H1 (cell line): ENCODE data around the gene ACBD4. TPM values are rescaled to one million over a fixed set of nuclear protein-coding genes. Genes with fewer than 3 reads are reported as not detected.

Experiments used
- CTCF ChIA-PET: fragments of 300-600 bp; sonication (Branson Sonifier 250); formaldehyde crosslinking; loops from one replicate; lab custom pipeline; 2021; ENCODE audit not compliant: partially characterized antibody; lab: Charles Lee
- POLR2A ChIA-PET: fragments of 300-600 bp; sonication (Branson Sonifier 250); formaldehyde crosslinking; loops from one replicate; lab custom pipeline; 2021; ENCODE audit warnings: inconsistent platforms; ENCODE audit not compliant: partially characterized antibody; lab: Charles Lee
- DNase-seq, 2 experiments: peaks; one replicate each; pipeline versions ENCODE4 v3.0.0 to v3.0.0-alpha.2; 2010 to 2022; ENCODE audit warnings: low spot score in 2 of 2, low read depth in 1 of 2, mixed read lengths in 1 of 2
- FAIRE-seq: peaks from 2 replicates; lab custom pipeline; 2011; peaks lifted over from hg19 to GRCh38; lab: Jason Lieb, UNC
- H2AFZ ChIP-seq: 2 replicates; pipeline ENCODE4 v1.8.1; 2012; ENCODE audit warnings: low read length, inconsistent platforms
- H2AK5ac ChIP-seq: 2 replicates; pipeline ENCODE4 v1.6.1; 2013; ENCODE audit warnings: low read depth, low read length
- H2BK120ac ChIP-seq: replicated peaks from 2 replicates; pipeline ENCODE3; 2013; ENCODE audit warnings: low read depth, low read length, inconsistent platforms
- H2BK12ac ChIP-seq: 2 replicates; pipeline ENCODE4 v1.6.1; 2013; ENCODE audit warnings: low read depth, low read length
- H2BK15ac ChIP-seq: 2 replicates; pipeline ENCODE4 v1.6.1; 2013; ENCODE audit warnings: low read length
- H2BK20ac ChIP-seq: 2 replicates; pipeline ENCODE4 v1.6.1; 2013; ENCODE audit warnings: low read length
- H2BK5ac ChIP-seq: 2 replicates; pipeline ENCODE4 v1.6.1; 2013; ENCODE audit warnings: low read depth, low read length
- H3K14ac ChIP-seq: 2 replicates; pipeline ENCODE4 v1.6.1; 2013; ENCODE audit warnings: inconsistent platforms; ENCODE audit not compliant: insufficient read length
- H3K18ac ChIP-seq: 2 replicates; pipeline ENCODE4 v1.6.1; 2013; ENCODE audit warnings: low read length; ENCODE audit errors: extremely low read depth
- H3K23ac ChIP-seq: 2 replicates; pipeline ENCODE4 v1.6.1; 2013; ENCODE audit warnings: inconsistent platforms; ENCODE audit not compliant: insufficient read length
- H3K23me2 ChIP-seq: 2 replicates; pipeline ENCODE4 v1.6.1; 2013; ENCODE audit warnings: low read depth, low read length
- H3K27ac ChIP-seq: 2 replicates; pipeline ENCODE4 v1.6.1; 2011; ENCODE audit warnings: low read depth, low read length, inconsistent platforms
- H3K27me3 ChIP-seq, 4 experiments: replicated peaks in 1 of 4; 1 replicate in 1 of 4; 2 replicates in 3 of 4; pipeline versions ENCODE4 v1.6.1 to v1.8.1; 2011 to 2013; ENCODE audit warnings: low read length in 3 of 4, mild to moderate bottlenecking in 3 of 4, inconsistent platforms in 2 of 4, mixed read lengths in 2 of 4, moderate library complexity in 1 of 4; ENCODE audit not compliant: control insufficient read depth in 3 of 4, insufficient read depth in 3 of 4; ENCODE audit errors: extremely low read depth in 1 of 4
- H3K36me3 ChIP-seq, 4 experiments: 2 replicates each; pipeline versions ENCODE4 v1.6.1 to v1.8.1; 2011 to 2013; ENCODE audit warnings: mild to moderate bottlenecking in 4 of 4, low read length in 3 of 4, moderate library complexity in 2 of 4, control low read depth in 1 of 4, inconsistent platforms in 1 of 4; ENCODE audit not compliant: insufficient read depth in 4 of 4, control insufficient read depth in 2 of 4
- H3K4ac ChIP-seq: replicated peaks from 2 replicates; pipeline ENCODE3; 2013; ENCODE audit warnings: low read length, low read depth, mixed read lengths, inconsistent platforms; ENCODE audit not compliant: insufficient read length
- H3K4me1 ChIP-seq, 4 experiments: replicated peaks in 1 of 4; 1 replicate in 1 of 4; 2 replicates in 3 of 4; pipeline versions ENCODE4 v1.6.1 to v1.8.1; 2011 to 2013; ENCODE audit warnings: low read length in 3 of 4, inconsistent platforms in 2 of 4, mixed read lengths in 1 of 4; ENCODE audit not compliant: insufficient read depth in 4 of 4, control insufficient read depth in 3 of 4
- H3K4me2 ChIP-seq, 2 experiments: 2 replicates each; pipeline versions ENCODE4 v1.6.1 to v1.8.1; 2011 to 2013; ENCODE audit warnings: low read depth in 2 of 2, low read length in 2 of 2, control low read depth in 1 of 2, inconsistent platforms in 1 of 2, mild to moderate bottlenecking in 1 of 2; ENCODE audit not compliant: insufficient read depth in 1 of 2
- H3K4me3 ChIP-seq, 4 experiments: fragments of 200-600, 300-600 bp in 1 of 4; sonication (generic), shearing (Covaris generic), sonication (Bioruptor Twin) in 1 of 4; 2 replicates each; pipeline versions ENCODE4 v1.5.1 to v1.8.1; 2011 to 2016; ENCODE audit warnings: low read length in 4 of 4, low read depth in 3 of 4, control low read depth in 2 of 4, inconsistent platforms in 2 of 4, mild to moderate bottlenecking in 2 of 4, mixed read lengths in 1 of 4, moderate library complexity in 1 of 4; ENCODE audit not compliant: insufficient read depth in 2 of 4; ENCODE audit errors: extremely low read depth in 1 of 4
- H3K56ac ChIP-seq: replicated peaks from 2 replicates; pipeline ENCODE3; 2013; ENCODE audit warnings: low read depth, mild to moderate bottlenecking, mixed read lengths, low read length, inconsistent platforms; ENCODE audit not compliant: insufficient read length
- H3K79me1 ChIP-seq: 2 replicates; pipeline ENCODE4 v1.6.1; 2013; ENCODE audit warnings: low read depth, low read length, control low read depth
- H3K79me2 ChIP-seq, 2 experiments: 2 replicates each; pipeline versions ENCODE4 v1.6.1 to v1.8.1; 2012 to 2013; ENCODE audit warnings: low read length in 2 of 2, mild to moderate bottlenecking in 2 of 2, inconsistent platforms in 1 of 2; ENCODE audit not compliant: insufficient read depth in 2 of 2, control insufficient read depth in 1 of 2
- H3K9ac ChIP-seq, 4 experiments: replicated peaks in 1 of 4; 1 replicate in 1 of 4; 2 replicates in 3 of 4; pipeline versions ENCODE4 v1.6.1 to v1.8.1; 2011 to 2013; ENCODE audit warnings: low read depth in 3 of 4, low read length in 3 of 4, control low read depth in 2 of 4, mild to moderate bottlenecking in 2 of 4, moderate library complexity in 2 of 4, inconsistent platforms in 1 of 4; ENCODE audit errors: extremely low read depth in 1 of 4
- H3K9me3 ChIP-seq, 2 experiments: 2 replicates each; pipeline versions ENCODE4 v1.6.1 to v1.8.1; 2012 to 2013; ENCODE audit warnings: mild to moderate bottlenecking in 2 of 2, moderate library complexity in 2 of 2, control low read depth in 1 of 2, inconsistent platforms in 1 of 2, low read depth in 1 of 2, low read length in 1 of 2, mixed read lengths in 1 of 2; ENCODE audit not compliant: insufficient read depth in 2 of 2
- H4K20me1 ChIP-seq, 2 experiments: replicated peaks in 1 of 2; 2 replicates each; pipeline versions ENCODE3 to v1.8.1; 2011 to 2013; ENCODE audit warnings: inconsistent platforms in 2 of 2, low read length in 2 of 2, mild to moderate bottlenecking in 1 of 2; ENCODE audit not compliant: insufficient read depth in 2 of 2, control insufficient read depth in 1 of 2
- H4K5ac ChIP-seq: 2 replicates; pipeline ENCODE4 v1.6.1; 2013; ENCODE audit warnings: low read length, low read depth, mixed read lengths, inconsistent platforms; ENCODE audit not compliant: insufficient read length
- H4K8ac ChIP-seq: 2 replicates; pipeline ENCODE4 v1.8.0; 2013; ENCODE audit warnings: mild to moderate bottlenecking, moderate library complexity, low read length, inconsistent platforms; ENCODE audit not compliant: insufficient read depth; ENCODE audit errors: extremely low read depth
- H4K91ac ChIP-seq: replicated peaks from 2 replicates; pipeline ENCODE3; 2013; ENCODE audit warnings: low read length, mixed read lengths, inconsistent platforms; ENCODE audit not compliant: insufficient read length
- CTBP2 ChIP-seq: IDR thresholded peaks from 2 replicates; pipeline ENCODE4 v1.7.0; 2011; ENCODE audit warnings: borderline replicate concordance, mild to moderate bottlenecking, moderate library complexity, mixed read lengths, low read length; ENCODE audit not compliant: insufficient read depth, insufficient read length
- JUN ChIP-seq: IDR thresholded peaks from 2 replicates; pipeline ENCODE4 v1.6.1; 2011; ENCODE audit warnings: low read depth, mild to moderate bottlenecking, improper control_type of control experiment, low read length
- SIX5 ChIP-seq: IDR thresholded peaks from 2 replicates; pipeline ENCODE4 v1.6.1; 2011; ENCODE audit warnings: mild to moderate bottlenecking, low read depth, low read length
- SP4 ChIP-seq: IDR thresholded peaks from 2 replicates; pipeline ENCODE4 v1.6.1; 2012; ENCODE audit warnings: low read length, inconsistent platforms
- SUZ12 ChIP-seq: fragments of 200-600 bp; sonication (generic); IDR thresholded peaks from 2 replicates; pipeline ENCODE4 v1.6.1; 2012; ENCODE audit warnings: mild to moderate bottlenecking, inconsistent platforms, low read length, moderate library complexity, mixed read lengths
- TCF12 ChIP-seq: IDR thresholded peaks from 2 replicates; pipeline ENCODE4 v1.6.1; 2011; ENCODE audit warnings: low read depth, mild to moderate bottlenecking, low read length
- WGBS, 2 experiments: shearing (Covaris generic) in 1 of 2; methylation state at CpG; one replicate each; pipeline versions ENCODE4 v1.1.6 to v1.1.7; 2013 to 2015; ENCODE audit warnings: low lambda C conversion rate in 2 of 2, mixed read lengths in 2 of 2, inconsistent platforms in 1 of 2, low coverage in 1 of 2, missing lambda C conversion rate in 1 of 2; ENCODE audit not compliant: insufficient replicate concordance in 2 of 2, insufficient coverage in 1 of 2, insufficient read length in 1 of 2; ENCODE audit errors: extremely low coverage in 1 of 2, missing lambda C conversion rate in 1 of 2; 5-methylcytosine and 5-hydroxymethylcytosine counted together
- polyA plus RNA-seq, 7 experiments: library from polyadenylated mRNA; depleted of rRNA in 3 of 7; stranded (reverse) in 5 of 7; unstranded in 2 of 7; fragments of >200 nt in 5 of 7; fragments of 200-250 nt in 2 of 7; gene quantifications; 1 replicate in 5 of 7; 2 replicates in 1 of 7; 4 replicates in 1 of 7; pipeline versions ENCODE4 v1.2.1 to v1.2.3, GENCODE V29; 2011 to 2013; ENCODE audit warnings: missing spikeins in 2 of 7, mixed read lengths in 2 of 7
- total RNA-seq: library from RNA; stranded (reverse); fragmentation: NEBNext Ultra II Directional; extraction: Animal tissue kit (Norgen Biotek cat#: 25700); gene quantifications from 2 replicates; pipeline ENCODE4 v1.2.1, GENCODE V29; 2021
- TF ChIP-seq, protein P1 (sequence below), 3 experiments: IDR thresholded peaks; 1 replicate in 2 of 3; 2 replicates in 1 of 3; pipeline versions ENCODE4 v1.5.1 to v1.6.1; 2011; ENCODE audit warnings: low read length in 3 of 3, mild to moderate bottlenecking in 3 of 3, inconsistent platforms in 2 of 3, low read depth in 1 of 3, moderate library complexity in 1 of 3; ENCODE audit not compliant: insufficient read depth in 1 of 3; ENCODE audit errors: control extremely low read depth in 1 of 3

ACBD4 gene
- total and polyA plus RNA-seq, 2 of the 8 experiments (the other 6 are each of a cell fraction or from before 2014, with no cell fraction given): 7.3 to 10.7 TPM

DNA sequence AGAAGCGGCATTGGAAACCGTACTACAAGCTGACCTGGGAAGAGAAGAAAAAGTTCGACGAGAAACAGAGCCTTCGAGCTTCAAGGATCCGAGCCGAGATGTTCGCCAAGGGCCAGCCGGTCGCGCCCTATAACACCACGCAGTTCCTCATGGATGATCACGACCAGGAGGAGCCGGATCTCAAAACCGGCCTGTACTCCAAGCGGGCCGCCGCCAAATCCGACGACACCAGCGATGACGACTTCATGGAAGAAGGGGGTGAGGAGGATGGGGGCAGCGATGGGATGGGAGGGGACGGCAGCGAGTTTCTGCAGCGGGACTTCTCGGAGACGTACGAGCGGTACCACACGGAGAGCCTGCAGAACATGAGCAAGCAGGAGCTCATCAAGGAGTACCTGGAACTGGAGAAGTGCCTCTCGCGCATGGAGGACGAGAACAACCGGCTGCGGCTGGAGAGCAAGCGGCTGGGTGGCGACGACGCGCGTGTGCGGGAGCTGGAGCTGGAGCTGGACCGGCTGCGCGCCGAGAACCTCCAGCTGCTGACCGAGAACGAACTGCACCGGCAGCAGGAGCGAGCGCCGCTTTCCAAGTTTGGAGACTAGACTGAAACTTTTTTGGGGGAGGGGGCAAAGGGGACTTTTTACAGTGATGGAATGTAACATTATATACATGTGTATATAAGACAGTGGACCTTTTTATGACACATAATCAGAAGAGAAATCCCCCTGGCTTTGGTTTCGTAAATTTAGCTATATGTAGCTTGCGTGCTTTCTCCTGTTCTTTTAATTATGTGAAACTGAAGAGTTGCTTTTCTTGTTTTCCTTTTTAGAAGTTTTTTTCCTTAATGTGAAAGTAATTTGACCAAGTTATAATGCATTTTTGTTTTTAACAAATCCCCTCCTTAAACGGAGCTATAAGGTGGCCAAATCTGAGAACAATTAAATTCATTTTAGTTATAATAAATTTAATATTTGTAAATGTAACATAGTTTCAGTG lies 14.5 kb downstream of the ACBD4 start:
- H3K23ac ChIP-seq: no peak overlapping the region
- peak overlapping the region; percentile 66 for H4K91ac ChIP-seq
- peaks cover 3% of the 10 kb centered on the region; the same call in 1 of the 2 replicates for H3K79me1 ChIP-seq
- no peak overlapping the region for H3K14ac ChIP-seq
- H3K4ac ChIP-seq: peak overlapping the region; percentile 54
- no peak for DNase-seq
- ChIA-PET POLR2A (interaction anchor here (1.0 to 20.3 kb wide), 33 partner anchors 17 to 395 kb away, joined by 3 to 1076 read pairs (median 7); partner anchors contain the start of genes ACBD4, EFTUD2, FMNL1 and HEXIM2), CTCF (interaction anchor here (0.7 to 9.4 kb wide), 25 partner anchors 7 to 279 kb away, joined by 3 to 187 read pairs (median 5); partner anchors contain the start of genes ACBD4, EFTUD2, FMNL1 and HEXIM2)
- H4K20me1 ChIP-seq: peaks cover 5 to 10% of the 10 kb centered on the region in 2 experiments
- peak overlapping the region; percentile 70 to 86 for H3K4me2 ChIP-seq
- no peak overlapping the region for H4K5ac ChIP-seq
- 0 out of 2 replicates have a peak overlapping the region, but pooled peaks have one; percentile 44 for H2BK5ac ChIP-seq
- H3K9ac ChIP-seq: peak overlapping the region; percentile 67 to 83 (median 76)
- FAIRE-seq: no peak
- peak overlapping the region; percentile 54 for H3K56ac ChIP-seq
- H3K79me2 ChIP-seq: peaks cover 0 to 26% of the 10 kb centered on the region in 2 experiments; a peak in 2 of 4 replicates
- H3K18ac ChIP-seq: peak overlapping the region; percentile 78; the same call in 1 of the 2 replicates
- H2BK120ac ChIP-seq: no peak overlapping the region
- peak overlapping the region; percentile 98; the same call in 1 of the 2 replicates for H2BK15ac ChIP-seq
- H3K27ac ChIP-seq: no peak overlapping the region
- H3K36me3 ChIP-seq: no peaks in the 10 kb centered on the region
- no peaks in the 10 kb centered on the region for H3K9me3 ChIP-seq
- no peak overlapping the region for H2AFZ ChIP-seq
- no peaks in the 10 kb centered on the region for H3K27me3 ChIP-seq
- peaks cover 12% of the 10 kb centered on the region for H3K23me2 ChIP-seq
- H3K4me3 ChIP-seq: peak overlapping the region; percentile 77 to 93 (median 88)
- H2AK5ac ChIP-seq: no peak overlapping the region
- WGBS, 2 experiments: 2% methylated on average over 46 of the region's 56 CpGs; no CpG with 5 or more reads in 1 of the 2 experiments
- H2BK12ac ChIP-seq: 0 out of 2 replicates have a peak overlapping the region, but pooled peaks have one; percentile 39
- peaks cover 3 to 11% (median 8%) of the 10 kb centered on the region in 4 experiments for H3K4me1 ChIP-seq
- H2BK20ac ChIP-seq: no peak overlapping the region
- H4K8ac ChIP-seq: peak overlapping the region; percentile 94
- TF ChIP-seq CTBP2: no peak
- TF ChIP-seq SIX5: no peak
- TF ChIP-seq, protein P1, sequence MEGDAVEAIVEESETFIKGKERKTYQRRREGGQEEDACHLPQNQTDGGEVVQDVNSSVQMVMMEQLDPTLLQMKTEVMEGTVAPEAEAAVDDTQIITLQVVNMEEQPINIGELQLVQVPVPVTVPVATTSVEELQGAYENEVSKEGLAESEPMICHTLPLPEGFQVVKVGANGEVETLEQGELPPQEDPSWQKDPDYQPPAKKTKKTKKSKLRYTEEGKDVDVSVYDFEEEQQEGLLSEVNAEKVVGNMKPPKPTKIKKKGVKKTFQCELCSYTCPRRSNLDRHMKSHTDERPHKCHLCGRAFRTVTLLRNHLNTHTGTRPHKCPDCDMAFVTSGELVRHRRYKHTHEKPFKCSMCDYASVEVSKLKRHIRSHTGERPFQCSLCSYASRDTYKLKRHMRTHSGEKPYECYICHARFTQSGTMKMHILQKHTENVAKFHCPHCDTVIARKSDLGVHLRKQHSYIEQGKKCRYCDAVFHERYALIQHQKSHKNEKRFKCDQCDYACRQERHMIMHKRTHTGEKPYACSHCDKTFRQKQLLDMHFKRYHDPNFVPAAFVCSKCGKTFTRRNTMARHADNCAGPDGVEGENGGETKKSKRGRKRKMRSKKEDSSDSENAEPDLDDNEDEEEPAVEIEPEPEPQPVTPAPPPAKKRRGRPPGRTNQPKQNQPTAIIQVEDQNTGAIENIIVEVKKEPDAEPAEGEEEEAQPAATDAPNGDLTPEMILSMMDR (IDR thresholded peaks at IDR 0.05; ENCODE audit: control extremely low read depth in 1 of 3, insufficient read depth in 1 of 3, low read depth in 1 of 3, low read length in 3 of 3): no peak
- no peak for TF ChIP-seq JUN
- no peak for TF ChIP-seq SUZ12
- TF ChIP-seq TCF12: no peak
- peak; percentile 12; the same call in 1 of the 2 replicates for TF ChIP-seq SP4
